Measurements from ENCODE around the gene ABTB2. TPM values are rescaled to one million over a fixed set of nuclear protein-coding genes. Genes with fewer than 3 reads are reported as not detected.

Gene ABTB2
- total RNA-seq, 1 donor from 2014 or later = 73.0 TPM

DNA sequence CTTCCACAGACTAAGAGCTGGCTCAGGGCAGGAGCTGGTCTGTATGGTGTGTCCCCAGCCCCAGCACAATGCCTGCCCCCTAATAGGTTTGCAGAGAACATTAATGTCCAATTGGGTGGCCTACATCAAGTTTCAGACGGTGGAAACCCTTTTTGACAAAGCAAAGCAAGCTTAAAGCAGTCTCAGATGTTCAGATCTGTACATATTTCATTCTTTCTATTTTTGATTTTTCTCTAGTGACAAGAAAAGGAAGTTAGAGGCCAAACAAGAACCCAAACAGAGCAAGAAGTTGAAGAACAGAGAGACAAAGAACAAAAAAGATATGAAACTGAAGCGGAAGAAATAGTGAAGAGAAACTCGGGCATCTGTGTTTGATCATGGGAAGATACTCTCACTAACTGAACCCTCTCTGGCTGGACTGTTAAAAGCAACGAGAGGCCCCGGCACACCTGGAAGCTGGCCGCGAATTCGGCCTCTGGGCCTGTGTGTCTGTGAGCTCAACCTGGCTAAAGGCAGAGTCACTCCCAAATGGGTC lies 211.9 kb downstream of the ABTB2 start:
- intact Hi-C loops (cut with micrococcal nuclease) = loop anchor here (2.0 kb wide), 1 partner anchor 149 kb away; no protein-coding TSS in a partner anchor
- peak; percentile 14 for ATAC-seq (ENCODE audit: low read depth)
- H3K27ac Mint-ChIP-seq = peak overlapping the region; percentile 80
- H3K9me3 Mint-ChIP-seq = no peaks in the 10 kb centered on the region
- no peaks in the 10 kb centered on the region for H3K27me3 Mint-ChIP-seq
- TF ChIP-seq, protein P1, sequence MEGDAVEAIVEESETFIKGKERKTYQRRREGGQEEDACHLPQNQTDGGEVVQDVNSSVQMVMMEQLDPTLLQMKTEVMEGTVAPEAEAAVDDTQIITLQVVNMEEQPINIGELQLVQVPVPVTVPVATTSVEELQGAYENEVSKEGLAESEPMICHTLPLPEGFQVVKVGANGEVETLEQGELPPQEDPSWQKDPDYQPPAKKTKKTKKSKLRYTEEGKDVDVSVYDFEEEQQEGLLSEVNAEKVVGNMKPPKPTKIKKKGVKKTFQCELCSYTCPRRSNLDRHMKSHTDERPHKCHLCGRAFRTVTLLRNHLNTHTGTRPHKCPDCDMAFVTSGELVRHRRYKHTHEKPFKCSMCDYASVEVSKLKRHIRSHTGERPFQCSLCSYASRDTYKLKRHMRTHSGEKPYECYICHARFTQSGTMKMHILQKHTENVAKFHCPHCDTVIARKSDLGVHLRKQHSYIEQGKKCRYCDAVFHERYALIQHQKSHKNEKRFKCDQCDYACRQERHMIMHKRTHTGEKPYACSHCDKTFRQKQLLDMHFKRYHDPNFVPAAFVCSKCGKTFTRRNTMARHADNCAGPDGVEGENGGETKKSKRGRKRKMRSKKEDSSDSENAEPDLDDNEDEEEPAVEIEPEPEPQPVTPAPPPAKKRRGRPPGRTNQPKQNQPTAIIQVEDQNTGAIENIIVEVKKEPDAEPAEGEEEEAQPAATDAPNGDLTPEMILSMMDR (IDR thresholded peaks at IDR 0.05) = no peak
- peak overlapping the region; percentile 19 for H3K4me3 Mint-ChIP-seq
- ChIA-PET POLR2A (no interaction called here), CTCF (no interaction called here)
- no peak for DNase-seq
- H3K36me3 Mint-ChIP-seq (ENCODE audit: low read depth) = peaks cover 94% of the 10 kb centered on the region
- H3K4me1 Mint-ChIP-seq = peaks cover 21% of the 10 kb centered on the region

DNA sequence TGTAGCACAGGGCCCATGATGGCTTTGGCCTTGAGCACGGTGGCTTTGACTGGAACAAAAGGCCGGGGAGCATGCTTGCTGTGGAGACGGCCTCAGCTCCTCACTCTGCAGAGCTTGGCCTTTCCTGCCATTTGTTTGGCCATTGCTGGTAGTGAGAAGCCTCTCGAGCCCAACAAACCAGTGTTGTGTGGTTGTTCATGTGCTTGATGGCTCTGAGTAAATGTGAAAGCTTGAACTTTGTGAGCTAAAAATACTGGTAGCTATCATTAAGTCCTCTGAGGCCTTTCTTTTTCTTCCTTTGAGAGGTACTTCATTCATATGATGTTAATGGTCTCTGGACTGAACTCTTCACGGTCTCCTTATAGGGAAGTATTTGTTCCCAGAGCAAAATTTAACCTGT lies 212.7 kb downstream of the ABTB2 start:
- TF ChIP-seq, protein P1 (IDR thresholded peaks at IDR 0.05) = no peak
- H3K4me3 Mint-ChIP-seq = no peak overlapping the region
- ATAC-seq (ENCODE audit: low read depth) (no peak), DNase-seq (no peak)
- POLR2A ChIA-PET = no interaction called here
- H3K4me1 Mint-ChIP-seq = peaks cover 21% of the 10 kb centered on the region
- no peaks in the 10 kb centered on the region for H3K9me3 Mint-ChIP-seq
- H3K36me3 Mint-ChIP-seq (ENCODE audit: low read depth) = peaks cover 94% of the 10 kb centered on the region
- intact Hi-C loops (cut with micrococcal nuclease) = no loop called here
- CTCF ChIA-PET = no interaction called here
- H3K27me3 Mint-ChIP-seq = no peaks in the 10 kb centered on the region
- H3K27ac Mint-ChIP-seq = peak overlapping the region; percentile 80

DNA sequence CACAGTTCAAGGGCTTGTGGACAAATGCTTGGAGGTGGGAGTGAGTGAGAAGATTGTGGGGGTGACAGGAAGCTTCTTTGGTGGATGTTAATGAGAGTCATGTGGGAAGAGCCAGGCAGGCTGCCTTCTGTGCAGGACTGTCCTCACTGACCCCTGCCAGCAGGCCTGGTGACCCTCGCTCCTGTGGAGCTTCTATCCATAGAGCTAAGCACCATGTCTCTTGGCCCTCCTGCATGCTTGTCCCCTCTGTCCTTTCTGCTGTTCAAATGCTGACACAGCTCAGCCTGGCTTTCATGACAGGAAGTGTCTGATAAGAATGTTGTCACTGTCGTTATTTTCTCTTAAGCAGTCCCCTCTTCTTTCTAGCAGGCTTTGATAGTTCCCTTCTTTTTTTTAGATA lies 214.8 kb downstream of the ABTB2 start:
- Mint-ChIP-seq H3K36me3 (ENCODE audit: low read depth) (peaks cover 95% of the 10 kb centered on the region), H3K9me3 (no peaks in the 10 kb centered on the region), H3K4me1 (peaks cover 21% of the 10 kb centered on the region), H3K4me3 (no peak overlapping the region), H3K27ac (no peak overlapping the region), H3K27me3 (no peaks in the 10 kb centered on the region)
- POLR2A ChIA-PET = no interaction called here
- DNase-seq (no peak), ATAC-seq (ENCODE audit: low read depth) (no peak)
- TF ChIP-seq, protein P1 (IDR thresholded peaks at IDR 0.05) = no peak
- CTCF ChIA-PET = no interaction called here
- intact Hi-C loops (cut with micrococcal nuclease) = no loop called here

DNA sequence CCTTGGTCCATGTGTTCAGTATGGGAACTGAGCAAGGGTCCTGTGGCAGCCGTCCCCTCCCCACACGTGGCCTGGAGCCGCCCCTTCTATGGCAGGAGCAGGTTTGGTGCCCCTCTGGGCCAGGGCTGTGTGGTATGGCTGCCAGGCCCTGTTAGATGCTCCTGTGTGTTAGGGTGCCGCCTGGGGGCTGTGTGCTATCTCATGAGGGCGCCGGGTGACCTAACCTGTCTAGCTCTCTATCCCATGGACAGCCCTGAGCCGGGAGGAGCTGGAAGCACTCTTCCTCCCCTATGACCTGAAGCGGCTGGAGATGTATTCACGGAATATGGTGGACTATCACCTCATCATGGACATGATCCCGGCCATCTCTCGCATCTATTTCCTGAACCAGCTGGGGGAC lies 217.7 kb downstream of the ABTB2 start:
- Mint-ChIP-seq H3K27me3 (no peaks in the 10 kb centered on the region), H3K9me3 (no peaks in the 10 kb centered on the region), H3K27ac (no peak overlapping the region), H3K4me1 (peaks cover 4% of the 10 kb centered on the region), H3K4me3 (no peak overlapping the region), H3K36me3 (ENCODE audit: low read depth) (peaks cover 95% of the 10 kb centered on the region)
- no peak for ATAC-seq (ENCODE audit: low read depth)
- intact Hi-C loops (cut with micrococcal nuclease) = no loop called here
- CTCF ChIA-PET = no interaction called here
- TF ChIP-seq, protein P1 (IDR thresholded peaks at IDR 0.05) = no peak
- POLR2A ChIA-PET = interaction anchor here (1.0 kb wide), 1 partner anchor 48 kb away, joined by 4 read pairs; no protein-coding TSS in a partner anchor
- DNase-seq = no peak

DNA sequence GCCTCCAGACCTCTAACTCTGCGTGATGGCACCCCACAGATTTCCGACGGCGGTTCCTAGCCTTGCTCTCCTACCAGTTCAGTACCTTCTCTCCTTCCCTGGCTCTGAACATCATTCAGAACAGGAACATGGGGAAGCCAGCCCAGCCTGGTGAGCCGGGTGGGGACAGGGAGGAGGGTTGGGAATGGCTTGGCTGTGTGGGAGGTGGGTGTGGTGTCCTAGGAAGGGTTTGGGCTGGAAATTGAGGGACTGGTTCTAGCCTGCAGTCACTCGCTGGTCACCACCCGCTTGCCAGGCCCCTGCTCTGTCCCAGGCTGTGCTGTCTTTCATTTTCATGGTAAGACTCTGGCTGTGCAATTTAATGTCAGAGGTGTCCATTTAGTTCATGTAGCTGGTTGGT lies 218.5 kb downstream of the ABTB2 start:
- ChIA-PET CTCF (no interaction called here), POLR2A (interaction anchor here (0.5 to 1.0 kb wide), 2 partner anchors 49 to 874 kb away, joined by 3 to 4 read pairs; no protein-coding TSS in a partner anchor)
- Mint-ChIP-seq H3K27ac (no peak overlapping the region), H3K27me3 (no peaks in the 10 kb centered on the region), H3K9me3 (no peaks in the 10 kb centered on the region), H3K4me3 (no peak overlapping the region), H3K36me3 (ENCODE audit: low read depth) (peaks cover 95% of the 10 kb centered on the region), H3K4me1 (no peaks in the 10 kb centered on the region)
- DNase-seq (no peak), ATAC-seq (ENCODE audit: low read depth) (no peak)
- intact Hi-C loops (cut with micrococcal nuclease) = no loop called here
- TF ChIP-seq, protein P1 (IDR thresholded peaks at IDR 0.05) = no peak

Measured in activated B cell treated with CpG ODN at 0.5 μM for 24 hours (primary cell).